Upper lobe of left lung (tissue), 4 donors: ENCODE measurements around the gene PRKN.

Source experiments
- CTCF ChIP-seq, 6 experiments: fragments of 450-650 bp in 4 of 6; fragments of 200-600 bp in 2 of 6; sonication (generic) in 2 of 6; IDR thresholded peaks; one replicate each; pipeline ENCODE4 v1.5.1; 2016 to 2019; ENCODE audit warnings: antibody characterized with exemption in 6 of 6
- EP300 ChIP-seq, 4 donors: sonication (generic); formaldehyde crosslinking; IDR thresholded peaks; one replicate each; pipeline ENCODE4 v1.5.1; 2017; ENCODE audit warnings: antibody characterized with exemption in 4 of 4, control low read depth in 2 of 4
- POLR2A ChIP-seq, 4 donors: fragments of 450-650 bp; IDR thresholded peaks; one replicate each; pipeline ENCODE4 v1.5.1; 2016 to 2017; ENCODE audit warnings: antibody characterized with exemption in 4 of 4, mild to moderate bottlenecking in 2 of 4
- POLR2AphosphoS5 ChIP-seq, 2 donors: sonication (generic); formaldehyde crosslinking; IDR thresholded peaks; one replicate each; pipeline ENCODE4 v1.5.1; 2017; ENCODE audit warnings: antibody characterized with exemption in 2 of 2

- TF ChIP-seq CTCF (IDR thresholded peaks at IDR 0.05) (no peak), POLR2A (IDR thresholded peaks at IDR 0.05) (no peak), EP300 (IDR thresholded peaks at IDR 0.05) (no peak), POLR2AphosphoS5 (IDR thresholded peaks at IDR 0.05) (no peak)
Measured at GRCh38 chr6:161356167-161356854, 1371.3 kb downstream of the PRKN start.
